OCI-M1 (cell line): ENCODE data around the gene ITM2C.

Experiments
- DNase-seq: peaks from one replicate; lab custom pipeline; 2025; lab: John Stamatoyannopoulos, UW

The ITM2C gene

DNA sequence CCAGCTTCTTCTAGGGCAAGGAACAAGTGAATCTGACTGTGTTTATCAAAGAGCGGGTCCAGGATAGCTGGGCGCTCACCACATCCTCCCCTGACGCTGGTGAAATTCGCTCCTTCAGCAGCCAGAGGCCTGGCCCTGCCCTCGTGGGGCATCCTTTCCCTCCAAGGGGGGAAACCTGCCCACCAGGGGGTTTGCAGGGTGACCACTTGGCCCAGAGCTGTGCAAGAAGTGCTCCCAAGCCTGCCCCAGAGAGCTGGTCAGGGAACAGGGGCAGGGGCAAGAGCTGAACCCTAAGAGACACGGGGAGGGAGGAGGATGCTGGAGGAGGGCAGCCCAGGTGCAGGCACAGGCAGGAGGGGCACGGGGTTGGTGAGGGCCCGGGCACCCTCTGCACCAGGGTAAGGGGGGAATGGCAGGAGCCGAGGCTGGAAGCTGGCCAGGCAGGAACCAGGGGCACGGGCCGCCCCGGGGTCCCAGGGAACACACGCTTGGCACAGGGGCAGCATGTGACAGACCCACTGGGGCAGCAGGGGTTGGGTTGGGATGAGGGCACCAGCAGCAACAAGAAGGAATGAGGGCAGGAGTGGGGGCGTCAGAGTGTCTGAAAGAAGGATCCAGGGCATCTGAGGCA lies 63.1 kb downstream of the ITM2C start:
- no peak for DNase-seq
